Stimulated activated CD8-positive, alpha-beta memory T cell treated with anti-CD3 and anti-CD28 coated beads, Interleukin-15, amount 100 ng/mL, for 4 hours (primary cell): ENCODE results near the gene HK1.
A peak's percentile ranks its signal among the peaks of the same experiment; 100 is the strongest.

Experiments used
- DNase-seq, 2 donors: peaks; one replicate each; pipeline ENCODE4 v3.0.0-alpha.2; 2020; ENCODE audit warnings: low read depth in 2 of 2

HK1 gene

GRCh38 chr10:69403519-69403918 lies 125.2 kb downstream of the HK1 start:
- DNase-seq, result no peak

GRCh38 chr10:69404786-69405185 lies 126.5 kb downstream of the HK1 start:
- DNase-seq, result no peak

GRCh38 chr10:69405221-69405620 lies 126.9 kb downstream of the HK1 start:
- DNase-seq, result no peak

GRCh38 chr10:69406302-69406811 lies 128.1 kb downstream of the HK1 start:
- DNase-seq, result no peak

GRCh38 chr10:69406816-69407580 lies 128.7 kb downstream of the HK1 start:
- DNase-seq, result no peak

GRCh38 chr10:69407621-69408301 lies 129.5 kb downstream of the HK1 start:
- no peak for DNase-seq

GRCh38 chr10:69408318-69409175 lies 130.3 kb downstream of the HK1 start:
- DNase-seq, result peak; percentile 76 to 79

GRCh38 chr10:69409176-69409495 lies 130.8 kb downstream of the HK1 start:
- no peak for DNase-seq

GRCh38 chr10:69409968-69410367 lies 131.7 kb downstream of the HK1 start:
- no peak for DNase-seq

GRCh38 chr10:69410487-69410886 lies 132.2 kb downstream of the HK1 start:
- DNase-seq, result no peak

GRCh38 chr10:69411476-69411875 lies 133.2 kb downstream of the HK1 start:
- no peak for DNase-seq

GRCh38 chr10:69412232-69412790 lies 134.0 kb downstream of the HK1 start:
- DNase-seq, result no peak

- no peak for DNase-seq
Measured at GRCh38 chr10:69413221-69413865, 135.0 kb downstream of the HK1 start.

GRCh38 chr10:69414036-69415018 lies 136.0 kb downstream of the HK1 start:
- no peak for DNase-seq

- no peak for DNase-seq
Measured at GRCh38 chr10:69415049-69415448, 136.8 kb downstream of the HK1 start.

- no peak for DNase-seq
Measured at GRCh38 chr10:69415951-69416350, 137.7 kb downstream of the HK1 start.

- DNase-seq, result no peak
Measured at GRCh38 chr10:69416695-69417094, 138.4 kb downstream of the HK1 start, which contains the start of gene TACR2. TSS of gene TACR2 (minus strand) at chr10:69416918. CDS start at chr10:69416323, 595 bp downstream.

- no peak for DNase-seq
Measured at GRCh38 chr10:69417542-69417941, 139.2 kb downstream of the HK1 start.

GRCh38 chr10:69418052-69418752 lies 139.9 kb downstream of the HK1 start:
- no peak for DNase-seq
